ENCODE measurements around the gene DLEC1. TPM values are rescaled to one million over a fixed set of nuclear protein-coding genes. Genes with fewer than 3 reads are reported as not detected.
A peak's percentile ranks its signal among the peaks of the same experiment; 100 is the strongest.

The DLEC1 gene
- total and polyA plus RNA-seq, 2 of the 4 experiments (the other 2 are of a cell fraction): 0.03 TPM; not detected in 1

- Histone ChIP-seq H3K9me3 (ENCODE audit: control insufficient read depth, insufficient read depth, low read length) (no peaks in the 10 kb centered on the region), H3K27ac (ENCODE audit: insufficient read depth, low read length) (peak overlapping the region; percentile 94), H3K4me2 (ENCODE audit: low read depth, low read length) (peak overlapping the region; percentile 89), H3K18ac (ENCODE audit: low read depth, low read length) (peak overlapping the region; percentile 91), H3K9ac (ENCODE audit: low read depth, low read length) (peak overlapping the region; percentile 91), H3K4ac (ENCODE audit: low read depth, low read length) (peak overlapping the region; percentile 94), H2BK120ac (ENCODE audit: low read depth, low read length) (peak overlapping the region; percentile 83), H2AK9ac (replicated peaks; ENCODE audit: low read depth, low read length, poor library complexity) (peak overlapping the region; percentile 93), H3K27me3 (ENCODE audit: control insufficient read depth, insufficient read depth, low read length) (no peaks in the 10 kb centered on the region; the same call in 1 of the 2 replicates), H2AFZ (replicated peaks; ENCODE audit: low read length, poor library complexity) (peak overlapping the region; percentile 99), H3K36me3 (ENCODE audit: control insufficient read depth, insufficient read depth, low read length) (peaks cover 3% of the 10 kb centered on the region; the same call in 1 of the 2 replicates), H3K4me3 (ENCODE audit: insufficient read depth, low read depth, low read length) (peak overlapping the region; percentile 75), H3K9me1 (ENCODE audit: insufficient read depth, low read length) (peaks cover 8% of the 10 kb centered on the region), H4K5ac (ENCODE audit: low read depth, low read length) (peak overlapping the region; percentile 97), H4K20me1 (ENCODE audit: insufficient read depth, low read length) (no peaks in the 10 kb centered on the region), H2BK20ac (ENCODE audit: low read depth, low read length) (peak overlapping the region; percentile 31; the same call in 1 of the 2 replicates), H3K23ac (ENCODE audit: low read depth, low read length) (peak overlapping the region; percentile 79), H2BK15ac (ENCODE audit: low read depth, low read length) (peak overlapping the region; percentile 34; the same call in 1 of the 3 replicates), H2AK5ac (ENCODE audit: low read depth, low read length) (peak overlapping the region; percentile 84), H4K91ac (ENCODE audit: insufficient read depth, low read depth, low read length) (peak overlapping the region; percentile 90), H3K14ac (replicated peaks; ENCODE audit: low read depth, low read length) (peak overlapping the region; percentile 91), H3K79me1 (ENCODE audit: low read depth in 1 of 2, low read length in 2 of 2) (peaks cover 3 to 19% of the 10 kb centered on the region in 2 experiments; a peak in 2 of 4 replicates), H4K8ac (ENCODE audit: low read depth in 2 of 2, low read length in 2 of 2) (peak overlapping the region; percentile 95 to 99), H3K4me1 (ENCODE audit: control insufficient read depth, insufficient read depth, low read length) (peaks cover 10% of the 10 kb centered on the region), H2BK5ac (ENCODE audit: low read depth, low read length, poor library complexity, severe bottlenecking) (peak overlapping the region; percentile 83), H3K56ac (ENCODE audit: extremely low read depth, insufficient read depth, low read length) (peak overlapping the region; percentile 74; the same call in 1 of the 2 replicates)
- ChIA-PET POLR2A (ENCODE audit: unreplicated experiment) (no interaction called here), CTCF (no interaction called here)
- in situ Hi-C loops (cut with MboI; ENCODE audit: low sequenced_read_pairs) (no loop called here), intact Hi-C loops (cut with micrococcal nuclease) (no loop called here), dilution Hi-C loops (cut with HindIII; ENCODE audit: low sequenced_read_pairs, unreplicated experiment) (no loop called here)
- peak; percentile 71 for ATAC-seq (ENCODE audit: low read depth)
- peak; percentile 75 for DNase-seq
- BruUV-seq (replicated peaks): no TSS peak
- 0% methylated on average over 10 of the region's 49 CpGs; no CpG with 5 or more reads in 1 of the 2 experiments for WGBS, 2 experiments (ENCODE audit: extremely low coverage in 2 of 2, insufficient read length in 1 of 2)
- TF ChIP-seq POLR2A (IDR thresholded peaks at IDR 0.05; ENCODE audit: low read depth, low read length) (peak; percentile 40; the same call in 1 of the 2 replicates), CEBPB (IDR thresholded peaks at IDR 0.05; ENCODE audit: low read depth, low read length) (peak; percentile 52; the same call in 1 of the 2 replicates), MAFK (IDR thresholded peaks at IDR 0.05; ENCODE audit: low read depth, low read length) (no peak), FOS (IDR thresholded peaks at IDR 0.05; ENCODE audit: low read depth, low read length) (no peak), MXI1 (IDR thresholded peaks at IDR 0.05; ENCODE audit: borderline replicate concordance, low read depth, low read length) (no peak), RAD21 (IDR thresholded peaks at IDR 0.05; ENCODE audit: low read length) (no peak), RFX5 (IDR thresholded peaks at IDR 0.05; ENCODE audit: low read depth, low read length) (no peak), MAZ (IDR thresholded peaks at IDR 0.05; ENCODE audit: borderline replicate concordance, low read depth, low read length) (peak; percentile 53; the same call in 1 of the 2 replicates), BHLHE40 (IDR thresholded peaks at IDR 0.05; ENCODE audit: low read depth, low read length) (peak; percentile 25; the same call in 1 of the 2 replicates), NFE2L2 (IDR thresholded peaks at IDR 0.05; ENCODE audit: low read depth, low read length) (no peak), CTCF (conservative IDR thresholded peaks at IDR 0.05; ENCODE audit: low read depth, low read length) (no peak), CHD1 (IDR thresholded peaks at IDR 0.05; ENCODE audit: low read depth, low read length) (no peak), RCOR1 (IDR thresholded peaks at IDR 0.05; ENCODE audit: insufficient replicate concordance, low read length) (no peak)
- TF ChIP-seq, protein P1, sequence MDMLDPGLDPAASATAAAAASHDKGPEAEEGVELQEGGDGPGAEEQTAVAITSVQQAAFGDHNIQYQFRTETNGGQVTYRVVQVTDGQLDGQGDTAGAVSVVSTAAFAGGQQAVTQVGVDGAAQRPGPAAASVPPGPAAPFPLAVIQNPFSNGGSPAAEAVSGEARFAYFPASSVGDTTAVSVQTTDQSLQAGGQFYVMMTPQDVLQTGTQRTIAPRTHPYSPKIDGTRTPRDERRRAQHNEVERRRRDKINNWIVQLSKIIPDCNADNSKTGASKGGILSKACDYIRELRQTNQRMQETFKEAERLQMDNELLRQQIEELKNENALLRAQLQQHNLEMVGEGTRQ (IDR thresholded peaks at IDR 0.05; ENCODE audit: low read depth, low read length): peak; percentile 62
Measured at GRCh38 chr3:37993820-37994638, 45.0 kb upstream of the DLEC1 start.
